IPS-11a (cell line): ENCODE data around the gene FAM118A.
"Not testable (repeated sequence)": the region's sequence is repeated elsewhere in the genome, so short reads cannot be mapped to it uniquely, and the experiment has no call there.

Experiments
- H3K4me3 ChIP-seq: one replicate; pipeline ENCODE4 v1.5.1; 2013; ENCODE audit warnings: low read depth, low read length, control low read depth

FAM118A gene

DNA sequence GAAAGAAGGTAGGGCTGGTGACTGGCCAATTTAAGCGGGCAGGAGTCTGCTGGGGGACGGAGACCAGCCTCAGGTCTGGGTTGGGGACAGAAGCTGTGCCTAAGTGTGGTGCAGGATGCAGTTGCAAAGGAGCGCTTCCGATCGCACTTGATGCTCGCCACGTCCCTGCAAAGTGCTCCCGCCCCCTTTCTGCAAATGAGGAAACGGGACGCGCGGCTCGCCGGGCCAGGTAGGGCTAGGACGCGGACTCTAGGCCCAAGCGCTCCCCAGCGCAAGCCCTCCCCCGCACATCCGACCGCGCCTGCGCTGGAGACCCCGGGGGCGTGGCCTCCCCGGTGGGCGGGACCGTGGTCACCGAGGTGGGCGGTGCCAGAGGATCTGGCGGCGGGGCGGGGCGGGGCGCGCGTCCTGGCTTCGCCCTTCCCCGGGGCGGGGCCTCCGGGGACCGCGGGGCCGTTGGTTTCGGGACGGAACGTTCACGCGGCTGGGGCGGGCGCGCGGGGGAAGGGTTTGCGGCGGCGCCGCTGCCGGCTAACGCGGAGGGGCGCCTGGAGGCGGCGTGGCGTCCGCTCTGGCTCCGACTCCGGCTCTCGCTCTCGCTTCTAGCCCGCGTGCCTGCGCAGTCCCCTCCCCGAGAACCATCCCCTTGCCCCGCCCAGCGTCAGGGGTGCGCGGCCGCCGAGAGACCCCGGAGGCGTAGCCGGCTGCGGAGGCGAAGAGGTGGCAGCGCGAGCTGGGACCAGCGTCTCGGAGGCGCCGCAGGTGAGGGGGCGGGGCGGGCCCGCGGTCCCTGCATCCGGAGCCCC is at the start of gene FAM118A:
TSS of gene FAM118A (plus strand) at position 513 of the 806 bp plus-strand sequence. CDS start 12,446 bp downstream, outside the sequence.
- H3K4me3 ChIP-seq, result peak within 1 kb of the TSS; percentile 73

DNA sequence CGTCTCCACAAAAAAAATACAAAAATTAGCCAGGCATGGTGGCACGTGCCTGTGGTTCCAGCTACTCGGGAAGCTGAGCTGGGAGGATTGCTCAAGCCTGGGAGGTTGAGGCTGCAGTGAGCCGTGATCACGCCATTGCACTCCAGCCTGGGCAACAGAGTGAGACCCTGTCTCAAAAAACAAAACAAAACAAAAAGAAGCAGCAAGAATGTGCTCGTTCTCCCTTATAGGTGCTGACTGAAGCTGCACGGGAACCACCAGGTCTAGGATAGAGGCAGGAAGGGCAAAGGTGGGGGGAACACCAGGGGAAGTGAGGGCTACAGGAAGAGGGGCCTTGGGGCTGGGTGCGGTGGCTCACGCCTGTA is 49.4 kb upstream of the FAM118A start:
- H3K4me3 ChIP-seq, result not testable (repeated sequence)

- H3K4me3 ChIP-seq, result no peak overlapping the region
Observed at GRCh38 chr22:45261407-45262088, 48.2 kb upstream of the FAM118A start.

- H3K4me3 ChIP-seq, result no peak overlapping the region
Observed at GRCh38 chr22:45262195-45262930, 47.4 kb upstream of the FAM118A start.

DNA sequence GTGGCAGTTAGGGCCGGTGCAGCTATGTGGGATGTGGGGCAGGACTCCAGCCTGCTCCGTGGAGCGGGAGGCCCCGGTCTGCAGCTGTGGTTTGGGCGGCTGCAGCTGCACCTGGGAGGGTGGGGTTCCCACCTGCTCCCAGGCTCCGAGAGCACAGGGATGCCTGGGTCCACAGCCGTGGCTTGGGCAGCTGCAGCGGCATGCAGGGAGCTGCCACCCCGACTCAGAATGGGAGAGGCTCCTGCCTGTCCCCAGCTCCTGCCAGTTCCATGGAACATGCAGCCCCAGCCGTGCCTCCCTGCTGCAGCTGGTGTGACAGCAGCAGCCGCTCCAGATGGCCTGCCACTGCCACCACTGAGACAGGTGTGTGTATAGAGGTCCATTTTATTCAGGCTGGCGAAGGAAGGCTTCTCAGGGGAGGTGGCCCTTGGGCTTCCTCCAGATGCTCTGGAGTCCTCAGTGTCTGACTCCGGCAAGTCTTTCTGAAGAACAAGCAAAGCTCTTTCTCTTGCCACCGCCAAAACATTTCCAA is 46.7 kb upstream of the FAM118A start:
- no peak overlapping the region for H3K4me3 ChIP-seq

GRCh38 chr22:45263463-45264269 is 46.1 kb upstream of the FAM118A start:
- H3K4me3 ChIP-seq, result no peak overlapping the region

DNA sequence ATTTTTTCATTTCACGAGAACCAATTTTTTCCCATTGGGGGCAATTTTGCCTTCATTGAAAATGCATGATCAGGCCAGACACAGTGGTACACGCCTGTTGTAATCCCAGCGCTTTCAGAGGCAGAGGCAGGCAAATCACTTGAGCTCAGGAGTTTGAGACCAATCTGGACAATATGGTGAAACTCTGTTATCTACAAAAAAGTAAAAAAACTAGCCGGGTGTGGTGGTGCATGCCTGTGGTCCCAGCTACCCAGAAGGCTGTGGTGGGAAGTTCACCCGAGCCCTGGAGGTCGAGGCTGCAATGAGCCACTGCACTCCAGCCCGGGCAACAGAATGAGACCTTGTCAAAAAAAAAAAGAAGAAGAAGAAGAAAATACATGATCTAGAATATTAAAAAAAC is 44.2 kb upstream of the FAM118A start:
- H3K4me3 ChIP-seq, result no peak overlapping the region

GRCh38 chr22:45268167-45268957 is 41.4 kb upstream of the FAM118A start:
- H3K4me3 ChIP-seq, result peak overlapping the region; percentile 66

GRCh38 chr22:45268958-45269844 is 40.5 kb upstream of the FAM118A start:
- H3K4me3 ChIP-seq, result peak overlapping the region; percentile 66

GRCh38 chr22:45270095-45271020 is 39.4 kb upstream of the FAM118A start:
- no peak overlapping the region for H3K4me3 ChIP-seq

DNA sequence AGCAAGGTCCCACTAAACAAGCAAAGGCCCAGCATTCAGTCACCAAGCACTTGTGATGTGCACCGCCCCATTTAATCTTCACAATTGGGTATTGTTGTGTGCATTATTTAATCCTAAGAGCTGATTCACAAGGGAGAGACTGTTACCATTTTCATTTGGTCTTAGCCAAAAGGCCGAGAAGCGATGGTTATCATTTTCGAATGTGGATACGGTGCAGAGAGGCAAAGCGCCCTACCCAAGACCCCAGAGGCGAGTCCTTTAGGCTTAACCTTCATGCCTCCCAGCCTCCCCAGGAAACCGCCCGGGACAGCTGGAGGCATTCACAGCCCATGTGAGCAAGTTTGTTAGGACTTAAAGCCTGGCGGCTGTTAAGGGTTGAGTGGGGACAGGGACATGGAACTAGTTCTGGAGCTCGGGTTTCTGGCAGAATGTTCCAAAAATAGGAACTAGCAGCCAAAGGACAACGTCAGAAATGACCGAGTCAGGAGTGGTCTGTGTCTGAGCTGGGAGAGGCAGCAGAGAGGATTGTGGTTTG is 38.0 kb upstream of the FAM118A start:
- no peak overlapping the region for H3K4me3 ChIP-seq

DNA sequence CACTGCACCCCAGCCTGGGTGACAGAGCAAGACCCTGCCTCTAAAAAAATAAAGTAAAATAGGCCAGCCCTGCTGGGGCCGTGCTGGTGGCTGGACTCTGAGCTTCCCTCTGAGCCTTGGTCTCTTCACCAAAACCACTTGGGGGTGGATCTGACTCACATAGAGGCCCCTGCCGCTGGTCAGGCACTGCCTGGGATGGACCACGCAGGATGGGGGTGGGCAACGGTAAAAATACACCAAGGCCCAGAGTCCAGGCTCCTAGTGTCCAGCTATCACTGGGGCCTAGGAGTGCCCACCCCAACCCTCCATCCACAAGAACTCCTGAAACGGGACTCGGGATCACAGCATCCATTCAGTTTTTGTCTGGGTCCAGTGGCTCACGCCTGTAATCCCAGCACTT is 37.2 kb upstream of the FAM118A start:
- H3K4me3 ChIP-seq, result no peak overlapping the region

DNA sequence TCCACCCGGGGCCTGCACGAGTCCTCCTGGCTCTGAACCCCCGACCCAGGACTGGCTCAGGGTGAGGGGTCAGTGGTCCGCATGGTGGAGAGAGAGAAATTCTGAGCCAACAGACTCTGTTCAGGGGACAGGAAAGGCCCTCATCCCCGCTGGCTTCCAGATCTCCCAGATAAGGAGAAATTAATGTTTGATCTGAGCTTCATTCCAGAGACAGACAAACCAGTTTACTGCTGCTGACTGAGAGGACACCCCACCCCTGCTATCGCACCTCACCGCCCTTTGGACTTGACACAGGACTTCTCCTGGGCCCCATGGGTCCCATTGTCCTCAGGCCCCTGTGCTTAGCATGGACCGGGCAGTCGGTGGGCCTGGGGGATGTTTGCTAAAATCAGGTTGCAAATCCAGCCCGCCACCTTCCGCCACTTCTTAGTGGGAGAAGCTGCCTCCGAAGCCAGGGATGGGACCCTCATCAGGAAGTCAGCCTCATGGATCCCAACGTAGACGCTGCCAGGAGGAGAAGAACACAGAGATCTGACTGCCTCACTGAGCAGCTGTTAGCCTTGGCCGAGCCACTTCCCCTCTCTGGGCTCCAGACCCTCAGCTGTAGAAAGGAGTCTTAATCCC is 36.2 kb upstream of the FAM118A start:
- H3K4me3 ChIP-seq, result no peak overlapping the region

- H3K4me3 ChIP-seq, result no peak overlapping the region
Observed at GRCh38 chr22:45276507-45277105, 33.1 kb upstream of the FAM118A start.

DNA sequence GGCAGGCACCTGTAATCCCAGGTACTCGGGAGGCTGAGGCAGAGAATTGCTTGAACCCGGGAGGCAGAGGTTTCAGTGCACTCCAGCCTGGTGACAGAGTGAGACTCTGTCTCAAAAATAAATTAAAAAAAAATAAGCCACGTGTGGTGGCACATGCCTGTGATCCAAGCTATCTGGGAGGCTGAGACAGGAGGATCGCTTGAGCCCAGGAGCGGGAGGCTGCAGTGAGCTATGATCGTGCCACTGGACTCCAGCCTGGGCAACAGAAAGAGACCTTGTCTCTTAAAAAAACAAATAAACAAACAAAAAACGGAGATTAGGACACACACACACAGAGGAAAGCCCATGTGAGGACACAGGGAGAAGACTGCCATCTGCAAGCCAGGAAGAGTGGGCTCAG is 32.0 kb upstream of the FAM118A start:
- H3K4me3 ChIP-seq, result not testable (repeated sequence)

DNA sequence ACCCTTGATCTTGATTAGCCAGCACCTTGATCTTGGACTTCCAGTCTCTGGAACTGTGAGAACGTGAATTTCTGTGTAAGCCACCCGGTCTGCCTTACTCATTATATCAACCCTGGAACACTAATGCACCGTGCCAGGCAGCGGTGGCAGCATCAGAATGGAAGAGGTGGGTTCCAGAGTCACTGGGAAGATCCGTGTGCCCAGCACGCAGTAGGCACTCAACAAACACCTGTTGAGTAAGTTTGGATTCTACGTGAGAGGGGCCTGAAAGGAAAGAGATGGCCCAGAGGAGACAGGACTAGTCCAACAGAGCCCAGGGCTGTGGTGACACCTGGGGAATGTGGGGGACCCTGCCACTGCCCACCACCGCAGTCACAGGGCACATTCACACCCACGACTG is 31.6 kb upstream of the FAM118A start:
- no peak overlapping the region for H3K4me3 ChIP-seq

DNA sequence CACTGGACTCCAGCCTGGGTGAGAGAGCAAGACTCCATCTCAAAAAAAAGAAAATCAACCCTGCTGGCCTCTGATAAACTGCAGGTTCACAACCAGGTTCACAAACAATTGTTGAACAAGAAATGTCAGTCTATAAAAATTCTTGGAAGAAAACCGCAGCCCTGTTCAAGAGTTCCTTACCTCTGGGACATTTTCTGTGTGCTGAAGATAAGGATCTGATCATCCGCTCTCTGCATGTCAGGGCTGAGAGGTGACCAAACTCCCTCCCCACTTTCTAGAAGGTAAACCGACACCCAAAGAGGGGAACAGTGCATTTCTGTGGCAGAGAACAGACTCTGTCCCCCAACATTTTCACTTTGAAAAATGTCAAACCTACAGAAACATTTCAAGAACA is 29.1 kb upstream of the FAM118A start:
- H3K4me3 ChIP-seq, result no peak overlapping the region
